Vagina (tissue), 2 donors: ENCODE data around the gene PERM1. TPM values are rescaled to one million over a fixed set of nuclear protein-coding genes. Genes with fewer than 3 reads are reported as not detected.
A peak's percentile ranks its signal among the peaks of the same experiment; 100 is the strongest.

Source experiments
- DNase-seq, 2 donors: peaks; one replicate each; pipeline ENCODE4 v3.0.0-alpha.2; 2017; ENCODE audit errors: extremely low spot score in 2 of 2
- H3K27ac ChIP-seq: fragments of 200-600 bp; sonication (generic); one replicate; pipeline ENCODE4 v1.5.1; 2019
- H3K27me3 ChIP-seq: fragments of 200-600 bp; sonication (generic); one replicate; pipeline ENCODE4 v1.5.1; 2019
- H3K36me3 ChIP-seq, 2 donors: fragments of 200-600 bp; sonication (generic); one replicate each; pipeline ENCODE4 v1.5.1; 2017 to 2019
- H3K4me1 ChIP-seq: fragments of 200-600 bp; sonication (generic); one replicate; pipeline ENCODE4 v1.5.1; 2019
- H3K4me3 ChIP-seq, 2 donors: fragments of 200-600 bp; sonication (generic); 1 replicate in 1 of 2; 2 replicates in 1 of 2; pipeline ENCODE4 v1.5.1; 2016 to 2019
- H3K9me3 ChIP-seq: fragments of 200-600 bp; sonication (generic); one replicate; pipeline ENCODE4 v1.5.1; 2019
- CTCF ChIP-seq, 3 experiments: fragments of 450-650 bp in 2 of 3; fragments of 200-600 bp in 1 of 3; sonication (generic) in 1 of 3; IDR thresholded peaks; one replicate each; pipeline ENCODE4 v1.5.1; 2017 to 2019; ENCODE audit warnings: antibody characterized with exemption in 3 of 3, mild to moderate bottlenecking in 2 of 3, moderate library complexity in 2 of 3
- POLR2A ChIP-seq, 2 donors: fragments of 450-650 bp; IDR thresholded peaks; one replicate each; pipeline ENCODE4 v1.6.1; 2017; ENCODE audit warnings: antibody characterized with exemption in 2 of 2, mild to moderate bottlenecking in 2 of 2, moderate library complexity in 2 of 2
- POLR2AphosphoS5 ChIP-seq, 2 donors: sonication (generic); formaldehyde crosslinking; IDR thresholded peaks; one replicate each; pipeline ENCODE4 v1.9.0; 2017; ENCODE audit warnings: antibody characterized with exemption in 2 of 2, mild to moderate bottlenecking in 2 of 2, low read depth in 1 of 2; ENCODE audit not compliant: insufficient read depth in 1 of 2
- intact Hi-C: fragments of 100-400 bp; cut with DNase I; formaldehyde crosslinking; loops from one replicate; pipeline ENCODE4 v1.15.1; 2023
- total RNA-seq: library from RNA; depleted of rRNA; stranded (reverse); fragments of >200 nt; gene quantifications from one replicate; pipeline ENCODE4 v1.2.3, GENCODE V29; 2016

PERM1 gene
- total RNA-seq, 1 donor from 2014 or later, result not detected

- Histone ChIP-seq H3K4me3 (no peak overlapping the region), H3K27me3 (no peaks in the 10 kb centered on the region), H3K4me1 (peaks cover 45% of the 10 kb centered on the region), H3K27ac (no peak overlapping the region), H3K9me3 (no peaks in the 10 kb centered on the region), H3K36me3 (peaks cover 0 to 5% of the 10 kb centered on the region in 2 donors)
- TF ChIP-seq POLR2AphosphoS5 (IDR thresholded peaks at IDR 0.05; ENCODE audit: insufficient read depth in 1 of 2, low read depth in 1 of 2), result no peak
- TF ChIP-seq CTCF (IDR thresholded peaks at IDR 0.05), result no peak
- TF ChIP-seq POLR2A (IDR thresholded peaks at IDR 0.05), result no peak
- no peak for DNase-seq
- intact Hi-C loops, result loop anchor here (5.0 kb wide), 1 partner anchor 55 kb away; no protein-coding TSS in a partner anchor
Observed at GRCh38 chr1:962381-963300, 19.3 kb downstream of the PERM1 start.

- H3K4me3 ChIP-seq, result peak overlapping the region; percentile 96 to 97
- intact Hi-C loops, result loop anchor here (5.0 kb wide), 1 partner anchor 54 kb away; no protein-coding TSS in a partner anchor
- no peaks in the 10 kb centered on the region for H3K27me3 ChIP-seq
- no peak for DNase-seq
- TF ChIP-seq CTCF (IDR thresholded peaks at IDR 0.05) (no peak), POLR2A (IDR thresholded peaks at IDR 0.05) (no peak), POLR2AphosphoS5 (IDR thresholded peaks at IDR 0.05; ENCODE audit: insufficient read depth in 1 of 2, low read depth in 1 of 2) (no peak)
- peaks cover 39% of the 10 kb centered on the region for H3K4me1 ChIP-seq
- H3K9me3 ChIP-seq, result no peaks in the 10 kb centered on the region
- peaks cover 0 to 12% of the 10 kb centered on the region in 2 donors for H3K36me3 ChIP-seq
- H3K27ac ChIP-seq, result peak overlapping the region; percentile 48
Observed at GRCh38 chr1:961132-961669, 20.7 kb downstream of the PERM1 start.

GRCh38 chr1:960363-961131 lies 21.3 kb downstream of the PERM1 start, which contains the start of gene KLHL17:
TSS of gene KLHL17 (plus strand) at chr1:960584. CDS start at chr1:960694, 110 bp downstream.
- H3K4me3 ChIP-seq, result peak within 1 kb of the TSS; percentile 96 to 97
- H3K36me3 ChIP-seq, result peaks cover 0 to 18% of the 10 kb centered on the region in 2 donors
- DNase-seq, result no peak
- H3K4me1 ChIP-seq, result peaks cover 32% of the 10 kb centered on the region
- intact Hi-C loops, result loop anchor here (5.0 kb wide), 1 partner anchor 53 kb away; no protein-coding TSS in a partner anchor
- no peaks in the 10 kb centered on the region for H3K27me3 ChIP-seq
- no peaks in the 10 kb centered on the region for H3K9me3 ChIP-seq
- H3K27ac ChIP-seq, result peak within 1 kb of the TSS; percentile 59
- TF ChIP-seq CTCF (IDR thresholded peaks at IDR 0.05) (no peak), POLR2A (IDR thresholded peaks at IDR 0.05) (no peak), POLR2AphosphoS5 (IDR thresholded peaks at IDR 0.05; ENCODE audit: insufficient read depth in 1 of 2, low read depth in 1 of 2) (no peak)

- no peaks in the 10 kb centered on the region for H3K9me3 ChIP-seq
- H3K27me3 ChIP-seq, result no peaks in the 10 kb centered on the region
- H3K4me3 ChIP-seq, result peak overlapping the region; percentile 96 to 97
- DNase-seq, result no peak
- intact Hi-C loops, result loop anchor here (5.0 kb wide), 1 partner anchor 53 kb away; no protein-coding TSS in a partner anchor
- TF ChIP-seq POLR2A (IDR thresholded peaks at IDR 0.05), result no peak
- no peak for TF ChIP-seq CTCF (IDR thresholded peaks at IDR 0.05)
- no peak for TF ChIP-seq POLR2AphosphoS5 (IDR thresholded peaks at IDR 0.05; ENCODE audit: insufficient read depth in 1 of 2, low read depth in 1 of 2)
- H3K27ac ChIP-seq, result peak overlapping the region; percentile 59
- peaks cover 0 to 25% of the 10 kb centered on the region in 2 donors for H3K36me3 ChIP-seq
- peaks cover 32% of the 10 kb centered on the region for H3K4me1 ChIP-seq
Observed at GRCh38 chr1:959731-960362, 22.0 kb downstream of the PERM1 start.
